HepG2 (cell line): ENCODE data around the gene RPUSD4. TPM values are rescaled to one million over a fixed set of nuclear protein-coding genes. Genes with fewer than 3 reads are reported as not detected.

Source experiments
- GLI4 ChIP-seq: sonication (generic); formaldehyde crosslinking; IDR thresholded peaks from 2 replicates; pipeline ENCODE4 v1.5.1; 2020; ENCODE audit warnings: missing genetic modification reagents, mild to moderate bottlenecking, moderate library complexity, borderline replicate concordance
- HNF4A ChIP-seq: sonication (generic); formaldehyde crosslinking; IDR thresholded peaks from 2 replicates; pipeline ENCODE4 v1.4.0; 2020; ENCODE audit warnings: missing genetic modification reagents
- JUND ChIP-seq: sonication (generic); formaldehyde crosslinking; IDR thresholded peaks from 2 replicates; pipeline ENCODE4 v1.8.0; 2022; ENCODE audit warnings: mild to moderate bottlenecking, missing genetic modification reagents
- KLF16 ChIP-seq, 2 experiments: sonication (generic) in 1 of 2; formaldehyde crosslinking in 1 of 2; IDR thresholded peaks; 2 replicates each; pipeline versions ENCODE4 v1.6.1 to v1.8.0; 2016 to 2023; ENCODE audit warnings: missing genetic modification reagents in 2 of 2, missing compliant biosample characterization in 1 of 2
- NFYB ChIP-seq: sonication (generic); formaldehyde crosslinking; IDR thresholded peaks from 2 replicates; pipeline ENCODE4 v1.4.0; 2020; ENCODE audit warnings: missing genetic modification reagents
- SIX1 ChIP-seq: sonication (generic); formaldehyde crosslinking; IDR thresholded peaks from 2 replicates; pipeline ENCODE4 v1.4.0; 2020; ENCODE audit warnings: missing genetic modification reagents, borderline replicate concordance
- TARDBP ChIP-seq: sonication (generic); formaldehyde crosslinking; IDR thresholded peaks from 2 replicates; pipeline ENCODE4 v1.8.0; 2022; ENCODE audit warnings: mild to moderate bottlenecking, missing genetic modification reagents
- TSC22D2 ChIP-seq: sonication (generic); formaldehyde crosslinking; IDR thresholded peaks from 2 replicates; pipeline ENCODE4 v1.5.1; 2020; ENCODE audit warnings: missing genetic modification reagents, mild to moderate bottlenecking, borderline replicate concordance
- ZBTB20 ChIP-seq: sonication (generic); formaldehyde crosslinking; IDR thresholded peaks from 2 replicates; pipeline ENCODE4 v1.8.1; 2023; ENCODE audit warnings: missing genetic modification reagents, low read depth, mild to moderate bottlenecking, borderline replicate concordance
- ZBTB39 ChIP-seq: sonication (generic); formaldehyde crosslinking; IDR thresholded peaks from 2 replicates; pipeline ENCODE4 v1.5.0; 2020; ENCODE audit warnings: missing genetic modification reagents
- ZNF260 ChIP-seq: sonication (generic); formaldehyde crosslinking; IDR thresholded peaks from 2 replicates; pipeline ENCODE4 v1.4.0; 2020; ENCODE audit warnings: missing genetic modification reagents, low read depth, mild to moderate bottlenecking, borderline replicate concordance
- ZNF30 ChIP-seq: sonication (generic); formaldehyde crosslinking; IDR thresholded peaks from 2 replicates; pipeline ENCODE4 v1.5.0; 2020; ENCODE audit warnings: mild to moderate bottlenecking, missing genetic modification reagents
- ZNF562 ChIP-seq: sonication (generic); formaldehyde crosslinking; IDR thresholded peaks from 2 replicates; pipeline ENCODE4 v1.8.0; 2022; ENCODE audit warnings: missing genetic modification reagents, borderline replicate concordance
- ZNF780A ChIP-seq: sonication (generic); formaldehyde crosslinking; IDR thresholded peaks from 2 replicates; pipeline ENCODE4 v1.8.0; 2022; ENCODE audit warnings: mild to moderate bottlenecking, missing genetic modification reagents, moderate library complexity
- ZNF841 ChIP-seq: sonication (generic); formaldehyde crosslinking; IDR thresholded peaks from 2 replicates; pipeline ENCODE4 v1.8.1; 2023; ENCODE audit warnings: missing genetic modification reagents, borderline replicate concordance
- polyA plus RNA-seq, 8 experiments: library from polyadenylated mRNA; depleted of rRNA in 3 of 8; stranded (reverse) in 7 of 8; unstranded in 1 of 8; fragments of >200 nt; fragmentation: Illumina TruSeq in 4 of 8; extraction: Trizol in 4 of 8; gene quantifications; 2 replicates each; pipeline versions ENCODE4 v1.2.1 to v1.2.3, GENCODE V29; 2011 to 2016; ENCODE audit warnings: low read depth in 4 of 8, missing spikeins in 1 of 8, mixed read lengths in 1 of 8; ENCODE audit not compliant: insufficient read depth in 1 of 8
- total RNA-seq, 5 experiments: library from RNA; depleted of rRNA; stranded (reverse); fragments of >200 nt; fragmentation: Illumina TruSeq; extraction: Trizol; gene quantifications; 2 replicates each; pipeline ENCODE4 v1.2.3, GENCODE V29; 2016; ENCODE audit warnings: low read depth in 1 of 5

Gene RPUSD4
- total and polyA plus RNA-seq, 2 of the 13 experiments (the other 11 are each of a cell fraction or from before 2014, with no cell fraction given) = 45.0 to 52.9 TPM

- TF ChIP-seq TARDBP (CRISPR knock-in tag) (peak; percentile 48; the same call in 1 of the 2 replicates), ZNF30 (no peak), ZNF841 (CRISPR knock-in tag) (no peak), TSC22D2 (CRISPR knock-in tag) (no peak), HNF4A (CRISPR knock-in tag) (peak; percentile 95), ZNF260 (no peak), SIX1 (CRISPR knock-in tag) (no peak), ZBTB39 (CRISPR knock-in tag) (0 out of 2 replicates have a peak, but pooled peaks have one; percentile 54), KLF16 (CRISPR knock-in tag; IDR thresholded peaks at IDR 0.05) (no peak; a peak in 1 of 4 replicates), ZNF780A (CRISPR knock-in tag) (no peak), ZBTB20 (CRISPR knock-in tag) (no peak), NFYB (CRISPR knock-in tag) (no peak), JUND (CRISPR knock-in tag) (no peak; the same call in 1 of the 2 replicates), GLI4 (CRISPR knock-in tag) (no peak), ZNF562 (no peak)
Measured at GRCh38 chr11:126158054-126158791, 53.2 kb downstream of the RPUSD4 start (continued).
